WERI-Rb-1 (cell line): ENCODE measurements around the gene OR13C2.

Experiments used
- DNase-seq: peaks from one replicate; pipeline ENCODE4 v3.0.0-alpha.2; 2020
- H3K27ac ChIP-seq: fragments of 250-450 bp; sonication (Bioruptor Pico); 2 replicates; pipeline ENCODE4 v1.5.1; 2020; ENCODE audit warnings: mild to moderate bottlenecking, moderate library complexity
- H3K27me3 ChIP-seq: fragments of 250-450 bp; sonication (Bioruptor Pico); 2 replicates; pipeline ENCODE4 v1.5.1; 2021; ENCODE audit warnings: mild to moderate bottlenecking, low read depth, moderate library complexity; ENCODE audit not compliant: insufficient read depth, severe bottlenecking
- H3K36me3 ChIP-seq: fragments of 250-450 bp; sonication (Bioruptor Pico); 2 replicates; pipeline ENCODE4 v1.5.1; 2020; ENCODE audit warnings: mild to moderate bottlenecking, moderate library complexity
- H3K4me3 ChIP-seq: 2 replicates; pipeline ENCODE4 v1.5.1; 2011; ENCODE audit warnings: low read depth, mild to moderate bottlenecking, control low read depth, low read length
- H3K9me3 ChIP-seq: fragments of 250-450 bp; sonication (Bioruptor Pico); 2 replicates; pipeline ENCODE4 v1.5.1; 2021; ENCODE audit warnings: mild to moderate bottlenecking, moderate library complexity; ENCODE audit not compliant: severe bottlenecking
- CTCF ChIP-seq: IDR thresholded peaks from 2 replicates; pipeline ENCODE4 v1.5.1; 2011; ENCODE audit warnings: low read depth, mild to moderate bottlenecking, control low read depth, inconsistent platforms, low read length

The OR13C2 gene

GRCh38 chr9:104564358-104564757, 41.1 kb downstream of the OR13C2 start:
- no peak for DNase-seq
- no peaks in the 10 kb centered on the region for H3K9me3 ChIP-seq
- TF ChIP-seq CTCF, result no peak

GRCh38 chr9:104556830-104557634, 48.4 kb downstream of the OR13C2 start:
- H3K4me3 ChIP-seq, result no peak overlapping the region
- no peak for DNase-seq
- no peaks in the 10 kb centered on the region for H3K36me3 ChIP-seq
- no peak for TF ChIP-seq CTCF
- no peaks in the 10 kb centered on the region for H3K27me3 ChIP-seq
- peaks cover 3% of the 10 kb centered on the region for H3K9me3 ChIP-seq
- no peak overlapping the region for H3K27ac ChIP-seq

More at GRCh38 chr9:104564358-104564757, 41.1 kb downstream of the OR13C2 start:
- Histone ChIP-seq H3K27ac (no peak overlapping the region), H3K27me3 (no peaks in the 10 kb centered on the region), H3K36me3 (no peaks in the 10 kb centered on the region), H3K4me3 (no peak overlapping the region)

GRCh38 chr9:104555521-104555920, 49.9 kb downstream of the OR13C2 start:
- no peaks in the 10 kb centered on the region for H3K36me3 ChIP-seq
- peaks cover 3% of the 10 kb centered on the region for H3K9me3 ChIP-seq
- no peak for TF ChIP-seq CTCF
- H3K27ac ChIP-seq, result no peak overlapping the region
- H3K4me3 ChIP-seq, result no peak overlapping the region
- no peaks in the 10 kb centered on the region for H3K27me3 ChIP-seq
- no peak for DNase-seq
